ENCODE results near the gene DNAJB2.

Gene DNAJB2

DNA sequence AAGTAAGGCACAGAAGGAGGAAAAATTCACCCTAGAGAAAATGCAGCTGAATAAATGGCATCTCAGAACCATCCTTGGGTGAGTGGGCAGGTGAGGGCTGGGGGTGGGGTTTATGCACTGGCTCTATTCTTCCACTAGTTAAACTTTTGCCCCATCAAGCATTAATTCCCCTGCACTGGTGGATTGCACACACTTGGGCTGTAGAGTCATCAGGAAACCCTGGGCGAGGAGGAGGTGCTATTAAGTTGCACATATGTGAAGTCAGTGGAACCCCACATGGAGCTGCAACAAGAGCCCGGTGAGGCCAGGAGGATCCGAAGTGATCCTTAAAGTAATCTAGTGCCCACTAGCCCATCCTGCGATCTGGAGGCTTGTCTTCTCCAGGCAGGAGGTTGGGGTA is 6.8 kb upstream of the DNAJB2 start:
- TF ChIP-seq EZH2 (optimal IDR thresholded peaks at IDR 0.05; ENCODE audit: low read depth, low read length) (no peak), EZH2phosphoT487 (IDR thresholded peaks at IDR 0.05; ENCODE audit: low read length) (no peak)
- TF ChIP-seq, protein P1, sequence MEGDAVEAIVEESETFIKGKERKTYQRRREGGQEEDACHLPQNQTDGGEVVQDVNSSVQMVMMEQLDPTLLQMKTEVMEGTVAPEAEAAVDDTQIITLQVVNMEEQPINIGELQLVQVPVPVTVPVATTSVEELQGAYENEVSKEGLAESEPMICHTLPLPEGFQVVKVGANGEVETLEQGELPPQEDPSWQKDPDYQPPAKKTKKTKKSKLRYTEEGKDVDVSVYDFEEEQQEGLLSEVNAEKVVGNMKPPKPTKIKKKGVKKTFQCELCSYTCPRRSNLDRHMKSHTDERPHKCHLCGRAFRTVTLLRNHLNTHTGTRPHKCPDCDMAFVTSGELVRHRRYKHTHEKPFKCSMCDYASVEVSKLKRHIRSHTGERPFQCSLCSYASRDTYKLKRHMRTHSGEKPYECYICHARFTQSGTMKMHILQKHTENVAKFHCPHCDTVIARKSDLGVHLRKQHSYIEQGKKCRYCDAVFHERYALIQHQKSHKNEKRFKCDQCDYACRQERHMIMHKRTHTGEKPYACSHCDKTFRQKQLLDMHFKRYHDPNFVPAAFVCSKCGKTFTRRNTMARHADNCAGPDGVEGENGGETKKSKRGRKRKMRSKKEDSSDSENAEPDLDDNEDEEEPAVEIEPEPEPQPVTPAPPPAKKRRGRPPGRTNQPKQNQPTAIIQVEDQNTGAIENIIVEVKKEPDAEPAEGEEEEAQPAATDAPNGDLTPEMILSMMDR (IDR thresholded peaks at IDR 0.05; ENCODE audit: low read length), result no peak
- H3K4me3 ChIP-seq (ENCODE audit: low read length), result no peak overlapping the region
- no peaks in the 10 kb centered on the region for H3K27me3 ChIP-seq (replicated peaks; ENCODE audit: insufficient read depth, low read length)
- H3K36me3 ChIP-seq (replicated peaks; ENCODE audit: insufficient read depth, low read length), result no peaks in the 10 kb centered on the region
- no peaks in the 10 kb centered on the region for H3K79me2 ChIP-seq (ENCODE audit: low read length)
- H2AFZ ChIP-seq (ENCODE audit: low read length), result no peak overlapping the region
- H3F3A ChIP-seq (ENCODE audit: insufficient read depth, low read length), result no peaks in the 10 kb centered on the region
- no peak for DNase-seq
- no peaks in the 10 kb centered on the region for H4K20me1 ChIP-seq (ENCODE audit: insufficient read depth, low read length)
- H3K9ac ChIP-seq (ENCODE audit: low read length), result no peak overlapping the region
- H3K27ac ChIP-seq (ENCODE audit: low read length), result no peak overlapping the region
- no peaks in the 10 kb centered on the region for H3K9me3 ChIP-seq (replicated peaks; ENCODE audit: insufficient read depth, low read length)
- no peaks in the 10 kb centered on the region for H3K9me2 ChIP-seq (replicated peaks; ENCODE audit: insufficient read depth, low read length)
- H3K4me1 ChIP-seq (ENCODE audit: low read length), result peaks cover 4% of the 10 kb centered on the region; the same call in 1 of the 2 replicates
- H3K4me2 ChIP-seq (ENCODE audit: low read depth, low read length), result no peak overlapping the region

DNA sequence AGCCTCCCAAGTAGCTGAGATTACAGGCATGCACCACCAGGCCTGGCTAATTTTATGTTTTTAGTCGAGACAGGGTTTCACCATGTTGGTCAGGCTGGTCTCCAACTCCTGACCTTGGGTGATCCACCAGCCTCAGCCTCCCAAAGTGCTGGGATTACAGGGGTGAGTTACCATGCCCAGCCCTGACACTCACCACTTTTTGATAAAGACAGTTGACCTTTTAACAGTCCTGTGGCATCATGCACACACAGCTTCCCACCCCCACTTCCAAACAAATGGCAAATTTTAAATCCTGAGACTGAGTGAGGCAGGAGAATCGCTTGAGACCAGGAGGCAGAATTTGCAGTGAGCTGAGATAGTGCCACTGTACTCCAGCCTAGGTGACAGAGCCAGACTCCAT is 6.2 kb upstream of the DNAJB2 start:
- H4K20me1 ChIP-seq (ENCODE audit: insufficient read depth, low read length), result no peaks in the 10 kb centered on the region
- no peak overlapping the region for H2AFZ ChIP-seq (ENCODE audit: low read length)
- no peaks in the 10 kb centered on the region for H3K27me3 ChIP-seq (replicated peaks; ENCODE audit: insufficient read depth, low read length)
- no peaks in the 10 kb centered on the region for H3K9me3 ChIP-seq (replicated peaks; ENCODE audit: insufficient read depth, low read length)
- H3K4me3 ChIP-seq (ENCODE audit: low read length), result no peak overlapping the region
- no peaks in the 10 kb centered on the region for H3K36me3 ChIP-seq (replicated peaks; ENCODE audit: insufficient read depth, low read length)
- no peaks in the 10 kb centered on the region for H3K9me2 ChIP-seq (replicated peaks; ENCODE audit: insufficient read depth, low read length)
- no peaks in the 10 kb centered on the region for H3K79me2 ChIP-seq (ENCODE audit: low read length)
- DNase-seq, result no peak
- TF ChIP-seq, protein P1 (IDR thresholded peaks at IDR 0.05; ENCODE audit: low read length), result no peak
- peaks cover 7% of the 10 kb centered on the region for H3K4me1 ChIP-seq (ENCODE audit: low read length)
- no peak overlapping the region for H3K4me2 ChIP-seq (ENCODE audit: low read depth, low read length)
- no peak overlapping the region for H3K27ac ChIP-seq (ENCODE audit: low read length)
- H3K9ac ChIP-seq (ENCODE audit: low read length), result no peak overlapping the region
- 0 out of 2 replicates have a peak, but pooled peaks cover 2% of the 10 kb centered on the region for H3F3A ChIP-seq (ENCODE audit: insufficient read depth, low read length)

DNA sequence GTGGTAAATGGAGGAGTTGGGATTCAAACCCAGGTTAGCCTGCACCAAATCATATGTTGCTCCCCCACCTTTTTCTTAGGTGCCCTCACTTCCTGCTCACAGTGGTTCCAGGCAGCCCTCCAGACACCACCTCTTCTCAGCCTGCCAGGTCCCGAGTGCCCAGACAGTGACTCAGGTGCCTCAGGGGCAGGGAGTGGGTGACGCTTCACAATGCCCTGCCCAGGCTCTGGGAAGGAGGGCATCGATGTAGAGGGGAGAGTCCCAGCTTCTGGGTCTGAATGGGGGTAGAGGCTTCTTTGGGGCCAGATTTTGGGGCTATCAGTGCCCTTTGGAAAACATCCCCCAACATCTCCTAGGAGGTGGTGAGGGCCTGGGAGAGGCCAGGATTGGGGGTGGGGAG is 5.2 kb upstream of the DNAJB2 start:
- H2AFZ ChIP-seq (ENCODE audit: low read length), result no peak overlapping the region

GRCh38 chr2:219274361-219274921 is 4.7 kb upstream of the DNAJB2 start:
- no peaks in the 10 kb centered on the region for H3K9me2 ChIP-seq (replicated peaks; ENCODE audit: insufficient read depth, low read length)
- no peak overlapping the region for H3K27ac ChIP-seq (ENCODE audit: low read length)
- H3F3A ChIP-seq (ENCODE audit: insufficient read depth, low read length), result peaks cover 11% of the 10 kb centered on the region
- no peaks in the 10 kb centered on the region for H3K79me2 ChIP-seq (ENCODE audit: low read length)
- TF ChIP-seq, protein P1 (IDR thresholded peaks at IDR 0.05; ENCODE audit: low read length), result no peak
- TF ChIP-seq EZH2 (optimal IDR thresholded peaks at IDR 0.05; ENCODE audit: low read depth, low read length) (no peak), EZH2phosphoT487 (IDR thresholded peaks at IDR 0.05; ENCODE audit: low read length) (no peak)
- no peak overlapping the region for H2AFZ ChIP-seq (ENCODE audit: low read length)
- H3K36me3 ChIP-seq (replicated peaks; ENCODE audit: insufficient read depth, low read length), result no peaks in the 10 kb centered on the region
- no peak overlapping the region for H3K4me3 ChIP-seq (ENCODE audit: low read length)
- H3K9me3 ChIP-seq (replicated peaks; ENCODE audit: insufficient read depth, low read length), result no peaks in the 10 kb centered on the region
- no peak overlapping the region for H3K4me2 ChIP-seq (ENCODE audit: low read depth, low read length)
- no peak for DNase-seq
- peaks cover 16% of the 10 kb centered on the region for H3K4me1 ChIP-seq (ENCODE audit: low read length)
- no peaks in the 10 kb centered on the region for H4K20me1 ChIP-seq (ENCODE audit: insufficient read depth, low read length)
- H3K27me3 ChIP-seq (replicated peaks; ENCODE audit: insufficient read depth, low read length), result no peaks in the 10 kb centered on the region
- no peak overlapping the region for H3K9ac ChIP-seq (ENCODE audit: low read length)

More for the DNA sequence above, 5.2 kb upstream of the DNAJB2 start:
- H3K27me3 ChIP-seq (replicated peaks; ENCODE audit: insufficient read depth, low read length), result no peaks in the 10 kb centered on the region
- no peak for DNase-seq
- no peaks in the 10 kb centered on the region for H4K20me1 ChIP-seq (ENCODE audit: insufficient read depth, low read length)
- H3K27ac ChIP-seq (ENCODE audit: low read length), result no peak overlapping the region
- H3K9me2 ChIP-seq (replicated peaks; ENCODE audit: insufficient read depth, low read length), result no peaks in the 10 kb centered on the region
- H3K4me3 ChIP-seq (ENCODE audit: low read length), result no peak overlapping the region
- no peaks in the 10 kb centered on the region for H3K79me2 ChIP-seq (ENCODE audit: low read length)
- H3K4me2 ChIP-seq (ENCODE audit: low read depth, low read length), result no peak overlapping the region
- H3K36me3 ChIP-seq (replicated peaks; ENCODE audit: insufficient read depth, low read length), result no peaks in the 10 kb centered on the region
- H3K9ac ChIP-seq (ENCODE audit: low read length), result no peak overlapping the region
- H3K4me1 ChIP-seq (ENCODE audit: low read length), result peaks cover 16% of the 10 kb centered on the region
- no peaks in the 10 kb centered on the region for H3K9me3 ChIP-seq (replicated peaks; ENCODE audit: insufficient read depth, low read length)
- peaks cover 10% of the 10 kb centered on the region for H3F3A ChIP-seq (ENCODE audit: insufficient read depth, low read length)
- no peak for TF ChIP-seq EZH2phosphoT487 (IDR thresholded peaks at IDR 0.05; ENCODE audit: low read length)
- TF ChIP-seq EZH2 (optimal IDR thresholded peaks at IDR 0.05; ENCODE audit: low read depth, low read length), result no peak
